GM12878 (cell line): Measurements from ENCODE around the gene HIVEP1.

Experiments used
- BMI1 ChIP-seq: fragments of 450-650 bp; IDR thresholded peaks from 2 replicates; pipeline ENCODE4 v1.6.1; 2016; ENCODE audit warnings: mild to moderate bottlenecking, moderate library complexity, borderline replicate concordance
- CBX5 ChIP-seq: sonication (generic); IDR thresholded peaks from 2 replicates; pipeline ENCODE4 v1.6.1; 2016; ENCODE audit warnings: low read depth, moderate library complexity, mild to moderate bottlenecking, inconsistent platforms
- EP300 ChIP-seq, 2 experiments: fragments of 150-350 bp in 1 of 2; IDR thresholded peaks; 2 replicates each; pipeline ENCODE4 v1.6.1; 2011 to 2012; ENCODE audit warnings: low read depth in 2 of 2, low read length in 2 of 2, borderline replicate concordance in 1 of 2, improper control_type of control experiment in 1 of 2, inconsistent platforms in 1 of 2; ENCODE audit not compliant: control insufficient read depth in 1 of 2
- EZH2 ChIP-seq: IDR thresholded peaks from 2 replicates; pipeline ENCODE4 v1.6.1; 2012; ENCODE audit warnings: low read depth, mild to moderate bottlenecking, control low read depth, inconsistent platforms, low read length, borderline replicate concordance; ENCODE audit not compliant: control insufficient read depth
- JUND ChIP-seq: IDR thresholded peaks from 2 replicates; pipeline ENCODE4 v1.6.1; 2012; ENCODE audit warnings: low read depth, mild to moderate bottlenecking, low read length, improper control_type of control experiment, moderate library complexity
- POLR2A ChIP-seq: IDR thresholded peaks from 2 replicates; pipeline ENCODE4 v1.6.1; 2011; ENCODE audit warnings: low read depth, mild to moderate bottlenecking, low read length
- SMAD1 ChIP-seq: fragments of 450-650 bp; IDR thresholded peaks from 2 replicates; pipeline ENCODE4 v1.6.1; 2018; ENCODE audit warnings: mild to moderate bottlenecking, low read depth; ENCODE audit not compliant: partially characterized antibody
- SRF ChIP-seq, 2 experiments: IDR thresholded peaks; 2 replicates each; pipeline ENCODE4 v1.6.1; 2011; ENCODE audit warnings: low read depth in 2 of 2, low read length in 2 of 2, mild to moderate bottlenecking in 1 of 2, moderate library complexity in 1 of 2
- STAT3 ChIP-seq: IDR thresholded peaks from 2 replicates; pipeline ENCODE4 v1.6.1; 2011; ENCODE audit warnings: low read depth, low read length, improper control_type of control experiment
- YY1 ChIP-seq: IDR thresholded peaks from 2 replicates; pipeline ENCODE4 v1.6.1; 2011; ENCODE audit warnings: low read depth, mild to moderate bottlenecking, low read length
- TF ChIP-seq, protein P1 (sequence below), 3 experiments: IDR thresholded peaks in 2 of 3; conservative IDR thresholded peaks in 1 of 3; 2 replicates each; pipeline ENCODE4 v1.5.1; 2011; ENCODE audit warnings: low read depth in 3 of 3, low read length in 3 of 3, mild to moderate bottlenecking in 3 of 3, control low read depth in 2 of 3, moderate library complexity in 2 of 3, inconsistent platforms in 1 of 3, mixed read lengths in 1 of 3; ENCODE audit not compliant: control insufficient read depth in 2 of 3, insufficient read depth in 1 of 3; ENCODE audit errors: extremely low read depth in 1 of 3
- TF ChIP-seq, protein P2 (sequence below): fragments of 450-650 bp; IDR thresholded peaks from 2 replicates; pipeline ENCODE4 v1.6.1; 2016; ENCODE audit warnings: mild to moderate bottlenecking
- TF ChIP-seq, protein P3 (sequence below): IDR thresholded peaks from 2 replicates; pipeline ENCODE4 v1.6.1; 2012; ENCODE audit warnings: low read depth, low read length, improper control_type of control experiment

DNA sequence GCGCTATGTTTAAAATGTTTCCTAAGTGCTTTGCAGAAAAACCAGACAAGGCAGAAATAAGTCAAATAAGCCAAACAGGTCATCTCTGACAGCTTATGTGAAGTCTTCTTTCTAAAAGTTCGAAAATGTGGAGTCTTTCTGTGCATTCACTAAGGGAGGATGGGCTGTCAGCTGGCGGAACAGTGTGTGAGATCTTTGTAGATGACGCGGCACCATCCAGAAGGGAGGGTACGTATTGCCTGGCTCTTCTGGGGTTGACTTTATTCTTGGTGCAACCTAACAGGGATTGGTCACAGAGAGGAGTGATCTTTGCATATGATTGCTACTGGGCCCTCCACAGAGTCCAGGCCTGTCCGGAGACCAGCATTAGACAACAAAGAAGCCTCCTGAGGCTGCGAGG lies 163.5 kb downstream of the HIVEP1 start:
- TF ChIP-seq EP300 (IDR thresholded peaks at IDR 0.05; ENCODE audit: borderline replicate concordance in 1 of 2, control insufficient read depth in 1 of 2, low read depth in 2 of 2, low read length in 2 of 2) (no peak), JUND (no peak), YY1 (no peak), EZH2 (no peak), CBX5 (no peak), SRF (IDR thresholded peaks at IDR 0.05; ENCODE audit: low read depth in 2 of 2, low read length in 2 of 2) (no peak), POLR2A (no peak), STAT3 (no peak), BMI1 (no peak), SMAD1 (no peak)
- TF ChIP-seq, protein P1, sequence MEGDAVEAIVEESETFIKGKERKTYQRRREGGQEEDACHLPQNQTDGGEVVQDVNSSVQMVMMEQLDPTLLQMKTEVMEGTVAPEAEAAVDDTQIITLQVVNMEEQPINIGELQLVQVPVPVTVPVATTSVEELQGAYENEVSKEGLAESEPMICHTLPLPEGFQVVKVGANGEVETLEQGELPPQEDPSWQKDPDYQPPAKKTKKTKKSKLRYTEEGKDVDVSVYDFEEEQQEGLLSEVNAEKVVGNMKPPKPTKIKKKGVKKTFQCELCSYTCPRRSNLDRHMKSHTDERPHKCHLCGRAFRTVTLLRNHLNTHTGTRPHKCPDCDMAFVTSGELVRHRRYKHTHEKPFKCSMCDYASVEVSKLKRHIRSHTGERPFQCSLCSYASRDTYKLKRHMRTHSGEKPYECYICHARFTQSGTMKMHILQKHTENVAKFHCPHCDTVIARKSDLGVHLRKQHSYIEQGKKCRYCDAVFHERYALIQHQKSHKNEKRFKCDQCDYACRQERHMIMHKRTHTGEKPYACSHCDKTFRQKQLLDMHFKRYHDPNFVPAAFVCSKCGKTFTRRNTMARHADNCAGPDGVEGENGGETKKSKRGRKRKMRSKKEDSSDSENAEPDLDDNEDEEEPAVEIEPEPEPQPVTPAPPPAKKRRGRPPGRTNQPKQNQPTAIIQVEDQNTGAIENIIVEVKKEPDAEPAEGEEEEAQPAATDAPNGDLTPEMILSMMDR (IDR thresholded peaks at IDR 0.05 in 2 of 3, conservative IDR thresholded peaks at IDR 0.05 in 1 of 3; ENCODE audit: control insufficient read depth in 2 of 3, extremely low read depth in 1 of 3, insufficient read depth in 1 of 3, low read depth in 3 of 3, low read length in 3 of 3), result no peak
- TF ChIP-seq, protein P2, sequence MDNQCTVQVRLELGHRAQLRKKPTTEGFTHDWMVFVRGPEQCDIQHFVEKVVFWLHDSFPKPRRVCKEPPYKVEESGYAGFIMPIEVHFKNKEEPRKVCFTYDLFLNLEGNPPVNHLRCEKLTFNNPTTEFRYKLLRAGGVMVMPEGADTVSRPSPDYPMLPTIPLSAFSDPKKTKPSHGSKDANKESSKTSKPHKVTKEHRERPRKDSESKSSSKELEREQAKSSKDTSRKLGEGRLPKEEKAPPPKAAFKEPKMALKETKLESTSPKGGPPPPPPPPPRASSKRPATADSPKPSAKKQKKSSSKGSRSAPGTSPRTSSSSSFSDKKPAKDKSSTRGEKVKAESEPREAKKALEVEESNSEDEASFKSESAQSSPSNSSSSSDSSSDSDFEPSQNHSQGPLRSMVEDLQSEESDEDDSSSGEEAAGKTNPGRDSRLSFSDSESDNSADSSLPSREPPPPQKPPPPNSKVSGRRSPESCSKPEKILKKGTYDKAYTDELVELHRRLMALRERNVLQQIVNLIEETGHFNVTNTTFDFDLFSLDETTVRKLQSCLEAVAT, result no peak
- TF ChIP-seq, protein P3, sequence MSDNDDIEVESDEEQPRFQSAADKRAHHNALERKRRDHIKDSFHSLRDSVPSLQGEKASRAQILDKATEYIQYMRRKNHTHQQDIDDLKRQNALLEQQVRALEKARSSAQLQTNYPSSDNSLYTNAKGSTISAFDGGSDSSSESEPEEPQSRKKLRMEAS, result no peak
